ENCODE data around the gene EPB41L2. TPM values are rescaled to one million over a fixed set of nuclear protein-coding genes. Genes with fewer than 3 reads are reported as not detected.

Gene EPB41L2
- total RNA-seq, 1 donor from 2014 or later, result 32.3 TPM

- no peak for DNase-seq
These were observed 1.3 kb downstream of the EPB41L2 start for GRCh38 chr6:131061751-131062119.

GRCh38 chr6:131061041-131061750 lies 1.8 kb downstream of the EPB41L2 start:
- no peak for DNase-seq

GRCh38 chr6:131060311-131060710 lies 2.7 kb downstream of the EPB41L2 start:
- DNase-seq, result no peak

- DNase-seq, result no peak
These were observed 3.6 kb downstream of the EPB41L2 start for GRCh38 chr6:131059486-131059885.

- no peak for DNase-seq
These were observed 4.8 kb downstream of the EPB41L2 start for GRCh38 chr6:131058236-131058635.

- DNase-seq, result no peak
These were observed 8.4 kb downstream of the EPB41L2 start for GRCh38 chr6:131054392-131055250.

- DNase-seq, result no peak
These were observed 9.4 kb downstream of the EPB41L2 start for GRCh38 chr6:131053546-131054240.

GRCh38 chr6:131052181-131052580 lies 10.9 kb downstream of the EPB41L2 start:
- DNase-seq, result no peak

GRCh38 chr6:131051341-131051740 lies 11.7 kb downstream of the EPB41L2 start:
- no peak for DNase-seq

GRCh38 chr6:131049608-131050007 lies 13.4 kb downstream of the EPB41L2 start:
- DNase-seq, result no peak

- DNase-seq, result no peak
These were observed 14.0 kb downstream of the EPB41L2 start for GRCh38 chr6:131048933-131049515.

- no peak for DNase-seq
These were observed 14.6 kb downstream of the EPB41L2 start for GRCh38 chr6:131048459-131048858.

- DNase-seq, result no peak
These were observed 17.9 kb downstream of the EPB41L2 start for GRCh38 chr6:131045139-131045538.

GRCh38 chr6:131043902-131044447 lies 19.1 kb downstream of the EPB41L2 start:
- DNase-seq, result no peak

- no peak for DNase-seq
These were observed 20.4 kb downstream of the EPB41L2 start for GRCh38 chr6:131042664-131043063.

- no peak for DNase-seq
These were observed 21.2 kb downstream of the EPB41L2 start for GRCh38 chr6:131041814-131042213.

GRCh38 chr6:131040866-131041265 lies 22.2 kb downstream of the EPB41L2 start:
- DNase-seq, result no peak

GRCh38 chr6:131039345-131039680 lies 23.7 kb downstream of the EPB41L2 start:
- DNase-seq, result no peak

GRCh38 chr6:131038597-131039344 lies 24.3 kb downstream of the EPB41L2 start:
- DNase-seq, result no peak

- no peak for DNase-seq
These were observed 25.7 kb downstream of the EPB41L2 start for GRCh38 chr6:131037194-131037897.

- DNase-seq, result no peak
These were observed 26.4 kb downstream of the EPB41L2 start for GRCh38 chr6:131036601-131037000.
